Measurements from ENCODE around the gene CTDSP1.

Gene CTDSP1

GRCh38 chr2:218400167-218400929 lies 680 bp downstream of the CTDSP1 start:
- no peak for FAIRE-seq

GRCh38 chr2:218400930-218401881 lies 1.5 kb downstream of the CTDSP1 start:
- FAIRE-seq: no peak

- no peak for FAIRE-seq
These were observed 2.2 kb downstream of the CTDSP1 start for GRCh38 chr2:218401890-218402289.

GRCh38 chr2:218402491-218402901 lies 2.8 kb downstream of the CTDSP1 start:
- no peak for FAIRE-seq

GRCh38 chr2:218402911-218403411 lies 3.3 kb downstream of the CTDSP1 start:
- no peak for FAIRE-seq

GRCh38 chr2:218403810-218404209 lies 4.1 kb downstream of the CTDSP1 start:
- no peak for FAIRE-seq

- FAIRE-seq: no peak
These were observed 4.8 kb downstream of the CTDSP1 start for GRCh38 chr2:218404351-218405085.

- no peak for FAIRE-seq
These were observed 5.5 kb downstream of the CTDSP1 start for GRCh38 chr2:218405086-218405745.

GRCh38 chr2:218405746-218406208 lies 6.1 kb downstream of the CTDSP1 start:
- FAIRE-seq: no peak

GRCh38 chr2:218406209-218406948 lies 6.7 kb downstream of the CTDSP1 start:
- no peak for FAIRE-seq

- FAIRE-seq: no peak
These were observed 7.4 kb downstream of the CTDSP1 start for GRCh38 chr2:218406949-218407618.

- FAIRE-seq: no peak
These were observed 8.0 kb downstream of the CTDSP1 start for GRCh38 chr2:218407717-218408116.

- no peak for FAIRE-seq
These were observed 18.7 kb downstream of the CTDSP1 start for GRCh38 chr2:218418321-218418716.

- no peak for FAIRE-seq
These were observed 19.2 kb downstream of the CTDSP1 start, which contains the start of gene VIL1 for GRCh38 chr2:218418717-218419458. Gene VIL1, plus strand, starts transcription at chr2:218419123. Its CDS starts 4,656 bp downstream, at chr2:218423779.

- FAIRE-seq: no peak
These were observed 20.1 kb downstream of the CTDSP1 start for GRCh38 chr2:218419630-218420216.

GRCh38 chr2:218421027-218421426 lies 21.4 kb downstream of the CTDSP1 start:
- no peak for FAIRE-seq

GRCh38 chr2:218422403-218423086 lies 22.9 kb downstream of the CTDSP1 start:
- no peak for FAIRE-seq

- FAIRE-seq: no peak
These were observed 23.9 kb downstream of the CTDSP1 start for GRCh38 chr2:218423584-218423983.

GRCh38 chr2:218425531-218425930 lies 25.9 kb downstream of the CTDSP1 start:
- FAIRE-seq: no peak
